Measurements from ENCODE around the gene CLEC16A. TPM values are rescaled to one million over a fixed set of nuclear protein-coding genes. Genes with fewer than 3 reads are reported as not detected.
A peak's percentile ranks its signal among the peaks of the same experiment; 100 is the strongest.

The CLEC16A gene
- total RNA-seq, 1 donor from 2014 or later, result 7.8 TPM

DNA sequence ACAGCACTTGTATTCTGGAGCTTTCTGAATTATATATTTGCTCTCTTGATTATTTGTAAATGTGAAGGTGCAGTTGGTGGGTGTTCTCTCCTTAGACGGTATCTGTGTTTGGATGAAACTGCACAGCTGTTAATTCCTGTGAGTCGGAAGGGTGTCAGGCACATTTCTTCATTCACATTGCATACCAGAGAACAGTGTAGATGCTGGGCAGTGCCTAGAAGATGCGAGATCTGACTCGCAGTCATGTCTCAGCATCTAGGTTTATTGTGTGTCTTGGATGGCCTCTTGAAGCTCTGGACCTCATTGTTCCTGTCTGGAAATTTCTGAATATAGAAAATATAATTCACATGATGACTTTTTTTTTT lies 61.2 kb downstream of the CLEC16A start:
- H3K36me3 ChIP-seq, result no peaks in the 10 kb centered on the region

DNA sequence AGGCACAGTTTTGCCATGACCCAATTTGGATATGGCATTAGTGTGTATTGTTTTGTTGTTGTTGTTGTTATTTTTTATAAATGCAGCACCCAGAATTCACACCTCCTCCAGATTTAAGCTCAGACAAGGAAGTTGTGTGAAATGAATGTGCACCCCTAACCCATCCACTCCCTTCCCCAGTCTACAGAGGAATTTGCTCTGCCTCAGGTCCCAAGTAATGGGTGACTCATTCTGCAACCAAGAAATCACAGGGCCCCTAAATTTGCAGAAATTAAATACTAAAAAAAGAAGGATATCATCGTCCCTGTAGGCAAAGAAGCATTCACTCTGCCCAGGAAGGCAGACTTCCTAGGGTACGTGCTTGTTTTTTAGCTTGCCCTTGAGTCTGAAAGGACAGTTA lies 62.3 kb downstream of the CLEC16A start:
- no peak for TF ChIP-seq EZH2phosphoT487 (IDR thresholded peaks at IDR 0.05)
- TF ChIP-seq EZH2 (IDR thresholded peaks at IDR 0.05), result no peak
- Histone ChIP-seq H3K27me3 (no peaks in the 10 kb centered on the region), H3F3A (ENCODE audit: low read depth) (peaks cover 14% of the 10 kb centered on the region), H3K4me3 (no peak overlapping the region), H3K36me3 (no peaks in the 10 kb centered on the region), H4K20me1 (ENCODE audit: low read depth) (peaks cover 7% of the 10 kb centered on the region), H3K79me2 (ENCODE audit: low read depth) (no peaks in the 10 kb centered on the region), H3K4me1 (peaks cover 17% of the 10 kb centered on the region), H3K27ac (no peak overlapping the region), H2AFZ (replicated peaks) (no peak overlapping the region), H3K9me3 (ENCODE audit: low read depth) (no peaks in the 10 kb centered on the region), H3K9ac (no peak overlapping the region), H3K4me2 (no peak overlapping the region)
- Mint-ChIP-seq H3K27me3 (ENCODE audit: insufficient read depth, low read depth) (no peaks in the 10 kb centered on the region), H3K36me3 (peaks cover 12% of the 10 kb centered on the region), H3K4me1 (peaks cover 38% of the 10 kb centered on the region), H3K4me3 (no peak overlapping the region), H3K27ac (no peak overlapping the region), H3K9me3 (no peaks in the 10 kb centered on the region)
- no peak for DNase-seq (ENCODE audit: low spot score)

More for the DNA sequence above, 61.2 kb downstream of the CLEC16A start:
- H4K20me1 ChIP-seq (ENCODE audit: low read depth), result peaks cover 7% of the 10 kb centered on the region
- no peak overlapping the region for H3K9ac ChIP-seq
- DNase-seq (ENCODE audit: low spot score), result no peak
- H3F3A ChIP-seq (ENCODE audit: low read depth), result peaks cover 14% of the 10 kb centered on the region
- Mint-ChIP-seq H3K27ac (no peak overlapping the region), H3K4me1 (peaks cover 36% of the 10 kb centered on the region), H3K27me3 (ENCODE audit: insufficient read depth, low read depth) (no peaks in the 10 kb centered on the region), H3K36me3 (peaks cover 6% of the 10 kb centered on the region), H3K9me3 (no peaks in the 10 kb centered on the region), H3K4me3 (no peak overlapping the region)
- no peak overlapping the region for H3K27ac ChIP-seq
- no peak overlapping the region for H2AFZ ChIP-seq (replicated peaks)
- peaks cover 17% of the 10 kb centered on the region for H3K4me1 ChIP-seq
- no peak overlapping the region for H3K4me2 ChIP-seq
- no peaks in the 10 kb centered on the region for H3K9me3 ChIP-seq (ENCODE audit: low read depth)
- no peak overlapping the region for H3K4me3 ChIP-seq
- no peaks in the 10 kb centered on the region for H3K27me3 ChIP-seq
- no peaks in the 10 kb centered on the region for H3K79me2 ChIP-seq (ENCODE audit: low read depth)
- TF ChIP-seq EZH2phosphoT487 (IDR thresholded peaks at IDR 0.05) (no peak), EZH2 (IDR thresholded peaks at IDR 0.05) (no peak), CTCF (IDR thresholded peaks at IDR 0.05) (no peak)

GRCh38 chr16:11007714-11008280 lies 63.4 kb downstream of the CLEC16A start:
- Mint-ChIP-seq H3K4me3 (peak overlapping the region; percentile 1), H3K9me3 (no peaks in the 10 kb centered on the region), H3K27ac (peak overlapping the region; percentile 74), H3K4me1 (peaks cover 38% of the 10 kb centered on the region), H3K36me3 (peaks cover 13% of the 10 kb centered on the region), H3K27me3 (ENCODE audit: insufficient read depth, low read depth) (no peaks in the 10 kb centered on the region)
- no peak overlapping the region for H3K27ac ChIP-seq
- no peaks in the 10 kb centered on the region for H3K79me2 ChIP-seq (ENCODE audit: low read depth)
- H3K4me1 ChIP-seq, result peaks cover 17% of the 10 kb centered on the region
- DNase-seq (ENCODE audit: low spot score), result peak; percentile 65
- no peak overlapping the region for H3K9ac ChIP-seq
- H3K27me3 ChIP-seq, result no peaks in the 10 kb centered on the region
- H3F3A ChIP-seq (ENCODE audit: low read depth), result peaks cover 14% of the 10 kb centered on the region
- no peak for TF ChIP-seq EZH2phosphoT487 (IDR thresholded peaks at IDR 0.05)
- TF ChIP-seq EZH2 (IDR thresholded peaks at IDR 0.05), result no peak
- no peak for TF ChIP-seq CTCF (IDR thresholded peaks at IDR 0.05)
- no peak overlapping the region for H3K4me3 ChIP-seq
- H2AFZ ChIP-seq (replicated peaks), result no peak overlapping the region
- H3K4me2 ChIP-seq, result peak overlapping the region; percentile 45
- H3K9me3 ChIP-seq (ENCODE audit: low read depth), result no peaks in the 10 kb centered on the region
- no peaks in the 10 kb centered on the region for H3K36me3 ChIP-seq
- peaks cover 7% of the 10 kb centered on the region for H4K20me1 ChIP-seq (ENCODE audit: low read depth)

DNA sequence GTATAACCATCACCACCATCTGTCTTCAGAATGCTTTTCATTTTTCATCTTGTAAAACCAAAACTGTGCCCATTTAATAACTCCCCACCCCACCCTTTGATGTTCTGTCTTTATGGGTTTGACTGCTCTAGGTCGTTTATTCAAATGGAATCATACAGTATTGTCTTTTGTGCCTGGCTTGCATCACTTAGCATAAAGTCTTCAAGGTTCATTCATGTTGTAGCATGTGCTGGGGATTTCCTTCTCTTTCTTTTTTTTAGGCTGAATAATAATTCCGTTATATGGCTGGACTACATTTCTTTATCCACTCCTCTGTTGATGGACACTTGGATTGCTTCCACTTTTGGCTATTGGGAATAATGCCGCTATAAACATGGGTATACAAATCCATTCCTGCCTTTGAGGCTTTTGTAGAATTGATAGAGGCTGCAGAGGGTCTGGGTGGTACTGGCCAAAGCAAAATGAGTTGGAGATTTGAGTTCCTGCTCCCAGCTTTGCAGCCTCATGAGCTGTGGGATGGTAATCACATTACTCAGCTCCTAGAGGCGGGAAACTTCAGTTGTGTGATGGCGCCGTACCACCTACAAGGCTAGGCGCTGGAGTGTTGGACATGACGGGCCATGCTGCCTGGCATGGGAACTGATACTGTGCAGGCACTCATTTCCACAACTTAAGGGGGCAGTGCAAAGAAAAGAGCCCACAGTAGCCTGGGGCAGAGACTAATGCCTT lies 64.8 kb downstream of the CLEC16A start:
- H3K27ac ChIP-seq, result no peak overlapping the region
- Mint-ChIP-seq H3K27ac (peak overlapping the region; percentile 43), H3K27me3 (ENCODE audit: insufficient read depth, low read depth) (no peaks in the 10 kb centered on the region), H3K4me1 (peaks cover 36% of the 10 kb centered on the region), H3K4me3 (no peak overlapping the region), H3K9me3 (no peaks in the 10 kb centered on the region), H3K36me3 (peaks cover 12% of the 10 kb centered on the region)
- H3K9me3 ChIP-seq (ENCODE audit: low read depth), result no peaks in the 10 kb centered on the region
- DNase-seq (ENCODE audit: low spot score), result no peak
- H3K9ac ChIP-seq, result no peak overlapping the region
- no peak overlapping the region for H2AFZ ChIP-seq (replicated peaks)
- H4K20me1 ChIP-seq (ENCODE audit: low read depth), result peaks cover 7% of the 10 kb centered on the region
- peaks cover 17% of the 10 kb centered on the region for H3K4me1 ChIP-seq
- no peak overlapping the region for H3K4me2 ChIP-seq
- no peaks in the 10 kb centered on the region for H3K27me3 ChIP-seq
- no peaks in the 10 kb centered on the region for H3K79me2 ChIP-seq (ENCODE audit: low read depth)
- no peak for TF ChIP-seq EZH2 (IDR thresholded peaks at IDR 0.05)
- TF ChIP-seq EZH2phosphoT487 (IDR thresholded peaks at IDR 0.05), result no peak
- TF ChIP-seq CTCF (IDR thresholded peaks at IDR 0.05), result no peak
- no peak overlapping the region for H3K4me3 ChIP-seq
- H3F3A ChIP-seq (ENCODE audit: low read depth), result peaks cover 14% of the 10 kb centered on the region
- H3K36me3 ChIP-seq, result no peaks in the 10 kb centered on the region
